GM12878 (cell line): ENCODE results near the gene ESYT2. TPM values are rescaled to one million over a fixed set of nuclear protein-coding genes. Genes with fewer than 3 reads are reported as not detected.

Experiments
- ATAC-seq: fragments of 200-7000 bp; cut with Tn5 transposase; 3 replicates; pipeline ENCODE4 v1.9.1; 2020; ENCODE audit warnings: mild to moderate bottlenecking, moderate library complexity
- BruUV-seq: library from RNA; stranded (reverse); fragments of 400-500 nt; replicated peaks from 2 replicates; lab custom pipeline; 2021; lab: Mats Ljungman, UMichigan
- CTCF ChIA-PET: fragments of 300-600 bp; sonication (Branson Sonifier 250); formaldehyde crosslinking; extraction: SDS; loops from one replicate; lab custom pipeline; 2021; ENCODE audit warnings: inconsistent platforms; lab: Yijun Ruan, JAX
- POLR2A ChIA-PET: fragments of 350-600 bp; formaldehyde crosslinking; extraction: SDS; loops from one replicate; lab custom pipeline; 2021; ENCODE audit warnings: inconsistent platforms; lab: Charles Lee
- RAD21 ChIA-PET: fragments of 300-600 bp; sonication (Branson Sonifier 250); formaldehyde crosslinking; loops from one replicate; lab custom pipeline; 2023; ENCODE audit warnings: antibody characterized with exemption; ENCODE audit not compliant: unreplicated experiment; lab: Charles Lee
- SMC1A ChIA-PET: fragments of 300-600 bp; sonication (Branson Sonifier 250); formaldehyde crosslinking; loops from one replicate; lab custom pipeline; 2023; ENCODE audit not compliant: unreplicated experiment, uncharacterized antibody; lab: Charles Lee
- DNase-seq: peaks from one replicate; pipeline ENCODE4 v3.0.0-alpha.2; 2011; ENCODE audit warnings: low read depth, low spot score
- FAIRE-seq: peaks from 3 replicates; lab custom pipeline; 2011; peaks lifted over from hg19 to GRCh38; lab: Jason Lieb, UNC
- H2AFZ ChIP-seq: 2 replicates; pipeline ENCODE4 v1.6.0; 2011; ENCODE audit warnings: low read depth, low read length, control low read depth; ENCODE audit not compliant: control insufficient read depth
- H3K27ac ChIP-seq: 2 replicates; pipeline ENCODE4 v1.5.1; 2011; ENCODE audit warnings: control low read depth; ENCODE audit not compliant: control insufficient read depth, insufficient read depth
- H3K27me3 ChIP-seq, 2 experiments: replicated peaks in 1 of 2; 2 replicates each; pipeline versions ENCODE4 v1.6.0 to v1.6.1; 2011; ENCODE audit warnings: low read length in 1 of 2; ENCODE audit not compliant: control insufficient read depth in 2 of 2, insufficient read depth in 2 of 2
- H3K36me3 ChIP-seq, 2 experiments: 2 replicates each; pipeline ENCODE4 v1.5.1; 2011; ENCODE audit warnings: low read length in 1 of 2; ENCODE audit not compliant: control insufficient read depth in 2 of 2, insufficient read depth in 2 of 2
- H3K4me1 ChIP-seq: 2 replicates; pipeline ENCODE4 v1.6.1; 2011; ENCODE audit warnings: mild to moderate bottlenecking, low read length, moderate library complexity, mixed read lengths; ENCODE audit not compliant: control insufficient read depth, insufficient read depth
- H3K4me2 ChIP-seq: 2 replicates; pipeline ENCODE4 v1.6.0; 2011; ENCODE audit warnings: control low read depth; ENCODE audit not compliant: control insufficient read depth, insufficient read depth
- H3K4me3 ChIP-seq: fragments of 200-600 bp; sonication (generic); 2 replicates; pipeline ENCODE4 v1.5.1; 2016
- H3K79me2 ChIP-seq: 2 replicates; pipeline ENCODE4 v1.6.0; 2011; ENCODE audit warnings: low read length; ENCODE audit not compliant: control insufficient read depth, insufficient read depth
- H3K9ac ChIP-seq: 2 replicates; pipeline ENCODE4 v1.8.0; 2011; ENCODE audit warnings: low read length, control low read depth, mixed read lengths; ENCODE audit not compliant: control insufficient read depth, insufficient read depth
- H3K9me3 ChIP-seq: replicated peaks from 3 replicates; pipeline ENCODE4 v1.5.1; 2011; ENCODE audit warnings: mild to moderate bottlenecking, low read length; ENCODE audit not compliant: control insufficient read depth, insufficient read depth
- H4K20me1 ChIP-seq: 2 replicates; pipeline ENCODE4 v1.6.0; 2011; ENCODE audit not compliant: control insufficient read depth, insufficient read depth
- CEBPB ChIP-seq, 2 experiments: fragments of 150-350 bp in 1 of 2; IDR thresholded peaks; 2 replicates each; pipeline ENCODE4 v1.6.1; 2012 to 2014; ENCODE audit warnings: low read depth in 2 of 2, low read length in 2 of 2, borderline replicate concordance in 1 of 2, inconsistent platforms in 1 of 2
- IRF3 ChIP-seq: fragments of 450-650 bp; IDR thresholded peaks from 2 replicates; pipeline ENCODE4 v1.6.1; 2014; ENCODE audit warnings: mild to moderate bottlenecking
- NR2C1 ChIP-seq: fragments of 450-650 bp; IDR thresholded peaks from 2 replicates; pipeline ENCODE4 v1.6.1; 2017; ENCODE audit warnings: antibody characterized with exemption, mild to moderate bottlenecking, moderate library complexity
- PAX8 ChIP-seq: fragments of 450-650 bp; IDR thresholded peaks from 2 replicates; pipeline ENCODE4 v1.6.1; 2017; ENCODE audit warnings: mild to moderate bottlenecking, moderate library complexity
- POLR2A ChIP-seq: IDR thresholded peaks from 2 replicates; pipeline ENCODE4 v1.6.1; 2011; ENCODE audit warnings: low read depth, mild to moderate bottlenecking, low read length
- RAD51 ChIP-seq: fragments of 450-650 bp; IDR thresholded peaks from 2 replicates; pipeline ENCODE4 v1.6.1; 2016; ENCODE audit warnings: moderate library complexity, mild to moderate bottlenecking, inconsistent platforms
- RB1 ChIP-seq: fragments of 450-650 bp; formaldehyde crosslinking; IDR thresholded peaks from 2 replicates; pipeline ENCODE4 v1.6.1; 2017; ENCODE audit warnings: mild to moderate bottlenecking, borderline replicate concordance
- RUNX3 ChIP-seq: IDR thresholded peaks from 2 replicates; pipeline ENCODE4 v1.6.1; 2012; ENCODE audit warnings: low read length, inconsistent platforms
- USF2 ChIP-seq: IDR thresholded peaks from 2 replicates; pipeline ENCODE4 v1.6.1; 2011; ENCODE audit warnings: low read depth, low read length, improper control_type of control experiment, borderline replicate concordance
- ZNF384 ChIP-seq: IDR thresholded peaks from 2 replicates; pipeline ENCODE4 v1.6.1; 2012; ENCODE audit warnings: low read depth, mild to moderate bottlenecking, low read length, improper control_type of control experiment, borderline replicate concordance
- WGBS: methylation state at CpG from one replicate; pipeline ENCODE4 v1.1.6; 2016; ENCODE audit warnings: low lambda C conversion rate; ENCODE audit not compliant: insufficient replicate concordance, insufficient coverage; ENCODE audit errors: missing lambda C conversion rate; 5-methylcytosine and 5-hydroxymethylcytosine counted together
- in situ Hi-C: fragments of 300-500 bp; cut with MboI; formaldehyde crosslinking; loops from 9 replicates; pipeline ENCODE4 v1.14.3; 2018; ENCODE audit warnings: mixed read lengths
- intact Hi-C: fragments of 100-400 bp; cut with micrococcal nuclease; formaldehyde crosslinking; loops from one replicate; pipeline ENCODE4 v1.14.2; 2022; ENCODE audit not compliant: unreplicated experiment
- polyA plus RNA-seq, 11 experiments: library from polyadenylated mRNA; depleted of rRNA in 4 of 11; unstranded in 6 of 11; stranded (reverse) in 5 of 11; fragments of >200 nt; fragmentation: Nextera tagmentation in 4 of 11; fragmentation: Illumina TruSeq in 1 of 11; extraction: Ambion mirVana in 4 of 11; extraction: Trizol in 1 of 11; gene quantifications; 1 replicate in 1 of 11; 2 replicates in 10 of 11; pipeline versions ENCODE4 v1.2.1 to v1.2.3, GENCODE V29; 2011 to 2016; ENCODE audit warnings: inconsistent platforms in 2 of 11, missing spikeins in 2 of 11, low read depth in 1 of 11
- total RNA-seq, 4 experiments: library from RNA; depleted of rRNA in 3 of 4; stranded (reverse); fragments of >200 nt in 3 of 4; fragmentation: Illumina TruSeq in 1 of 4; extraction: Trizol in 1 of 4; gene quantifications; 2 replicates each; pipeline versions ENCODE4 v1.2.1 to v1.2.3, GENCODE V29; 2013 to 2021
- TF ChIP-seq, protein P1 (sequence below): IDR thresholded peaks from 2 replicates; pipeline ENCODE4 v1.6.1; 2012; ENCODE audit warnings: low read depth, low read length, improper control_type of control experiment
- TF ChIP-seq, protein P2 (sequence below): fragments of 450-650 bp; IDR thresholded peaks from 2 replicates; pipeline ENCODE4 v1.6.1; 2017; ENCODE audit warnings: mild to moderate bottlenecking, low read depth, inconsistent platforms; ENCODE audit not compliant: poor library complexity, severe bottlenecking

ESYT2 gene
- total and polyA plus RNA-seq, 10 of the 15 experiments (the other 5 are each of a cell fraction or from before 2014, with no cell fraction given): 1.9 to 44.6 (median 21.4) TPM

DNA sequence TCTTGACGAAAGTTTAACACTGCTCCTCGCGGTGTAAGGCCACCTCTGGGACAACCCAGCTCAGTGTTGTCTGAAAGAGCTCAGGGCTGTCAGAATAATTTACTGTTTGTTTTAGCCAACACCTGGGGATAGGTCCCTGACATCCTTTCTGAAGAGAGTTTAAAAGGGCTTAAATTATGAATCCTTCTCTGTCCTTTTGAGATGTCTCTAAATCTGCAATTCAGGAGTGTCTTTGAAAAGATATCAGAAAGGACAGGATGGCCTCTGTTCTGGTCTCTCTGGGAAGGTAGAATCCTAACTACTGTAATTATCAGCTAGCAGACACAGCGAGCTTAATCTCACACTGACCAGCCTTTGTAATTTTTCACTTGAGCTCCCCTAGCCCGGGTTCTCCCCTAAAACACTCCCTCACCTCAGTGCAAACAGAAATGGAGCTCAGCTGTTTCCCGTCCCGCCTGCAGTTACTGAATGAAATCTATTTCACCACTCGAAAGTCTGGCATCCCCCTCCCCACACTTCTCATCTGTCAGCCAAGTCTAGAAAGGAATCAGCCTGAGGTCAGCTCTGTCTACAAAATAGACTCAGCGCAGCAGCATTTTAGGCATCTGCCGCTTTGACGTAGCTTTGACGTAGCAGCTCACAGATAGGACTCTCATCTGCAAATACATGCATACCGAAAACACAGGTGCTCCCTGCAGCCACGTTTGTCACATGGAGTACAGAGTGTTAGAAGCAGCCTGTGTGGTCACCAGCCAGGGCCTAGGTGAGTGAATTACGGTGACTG, 31.9 kb upstream of the ESYT2 start:
- SMC1A ChIA-PET: interaction anchor here (0.6 to 3.6 kb wide), 7 partner anchors 11 to 116 kb away, joined by 3 to 13 read pairs (median 6); no protein-coding TSS in a partner anchor
- RAD21 ChIA-PET: interaction anchor here (0.9 to 1.7 kb wide), 2 partner anchors 23 to 116 kb away, joined by 3 to 5 read pairs; no protein-coding TSS in a partner anchor
- Histone ChIP-seq H2AFZ (no peak overlapping the region), H3K4me2 (no peak overlapping the region), H3K4me3 (no peak overlapping the region), H3K27ac (no peak overlapping the region), H3K4me1 (peaks cover 8% of the 10 kb centered on the region), H3K79me2 (peaks cover 4% of the 10 kb centered on the region), H3K9me3 (no peaks in the 10 kb centered on the region), H3K9ac (no peak overlapping the region), H3K36me3 (no peaks in the 10 kb centered on the region), H4K20me1 (no peaks in the 10 kb centered on the region), H3K27me3 (no peaks in the 10 kb centered on the region)
- POLR2A ChIA-PET: interaction anchor here (0.9 to 1.5 kb wide), 3 partner anchors 9 to 157 kb away, joined by 3 read pairs; partner anchors contain the start of gene NCAPG2
- no peak for TF ChIP-seq NR2C1
- no peak for TF ChIP-seq RB1
- TF ChIP-seq, protein P1, sequence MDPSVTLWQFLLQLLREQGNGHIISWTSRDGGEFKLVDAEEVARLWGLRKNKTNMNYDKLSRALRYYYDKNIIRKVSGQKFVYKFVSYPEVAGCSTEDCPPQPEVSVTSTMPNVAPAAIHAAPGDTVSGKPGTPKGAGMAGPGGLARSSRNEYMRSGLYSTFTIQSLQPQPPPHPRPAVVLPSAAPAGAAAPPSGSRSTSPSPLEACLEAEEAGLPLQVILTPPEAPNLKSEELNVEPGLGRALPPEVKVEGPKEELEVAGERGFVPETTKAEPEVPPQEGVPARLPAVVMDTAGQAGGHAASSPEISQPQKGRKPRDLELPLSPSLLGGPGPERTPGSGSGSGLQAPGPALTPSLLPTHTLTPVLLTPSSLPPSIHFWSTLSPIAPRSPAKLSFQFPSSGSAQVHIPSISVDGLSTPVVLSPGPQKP: no peak
- TF ChIP-seq PAX8: no peak
- TF ChIP-seq, protein P2, sequence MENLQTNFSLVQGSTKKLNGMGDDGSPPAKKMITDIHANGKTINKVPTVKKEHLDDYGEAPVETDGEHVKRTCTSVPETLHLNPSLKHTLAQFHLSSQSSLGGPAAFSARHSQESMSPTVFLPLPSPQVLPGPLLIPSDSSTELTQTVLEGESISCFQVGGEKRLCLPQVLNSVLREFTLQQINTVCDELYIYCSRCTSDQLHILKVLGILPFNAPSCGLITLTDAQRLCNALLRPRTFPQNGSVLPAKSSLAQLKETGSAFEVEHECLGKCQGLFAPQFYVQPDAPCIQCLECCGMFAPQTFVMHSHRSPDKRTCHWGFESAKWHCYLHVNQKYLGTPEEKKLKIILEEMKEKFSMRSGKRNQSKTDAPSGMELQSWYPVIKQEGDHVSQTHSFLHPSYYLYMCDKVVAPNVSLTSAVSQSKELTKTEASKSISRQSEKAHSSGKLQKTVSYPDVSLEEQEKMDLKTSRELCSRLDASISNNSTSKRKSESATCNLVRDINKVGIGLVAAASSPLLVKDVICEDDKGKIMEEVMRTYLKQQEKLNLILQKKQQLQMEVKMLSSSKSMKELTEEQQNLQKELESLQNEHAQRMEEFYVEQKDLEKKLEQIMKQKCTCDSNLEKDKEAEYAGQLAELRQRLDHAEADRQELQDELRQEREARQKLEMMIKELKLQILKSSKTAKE: no peak
- TF ChIP-seq ZNF384: no peak
- TF ChIP-seq RAD51: no peak
- TF ChIP-seq POLR2A: no peak
- TF ChIP-seq USF2: no peak
- TF ChIP-seq RUNX3: no peak
- no peak for TF ChIP-seq IRF3
- TF ChIP-seq CEBPB (IDR thresholded peaks at IDR 0.05; ENCODE audit: borderline replicate concordance in 1 of 2, low read depth in 2 of 2, low read length in 2 of 2): no peak
- 71% methylated on average over 15 of the region's 15 CpGs for WGBS
- in situ Hi-C loops: no loop called here
- no peak for ATAC-seq
- no peak for DNase-seq
- intact Hi-C loops: no loop called here
- CTCF ChIA-PET: interaction anchor here (0.8 to 1.9 kb wide), 4 partner anchors 9 to 115 kb away, joined by 3 to 8 read pairs (median 4); no protein-coding TSS in a partner anchor
- no TSS peak for BruUV-seq
- no peak for FAIRE-seq
